Activated naive CD8-positive, alpha-beta T cell (primary cell): Measurements from ENCODE around the gene PRPF38B.

Experiments used
- H3K27ac Mint-ChIP-seq: one replicate; pipeline ENCODE4 v1.8.0; 2021; ENCODE audit warnings: mixed read lengths
- H3K27me3 Mint-ChIP-seq: one replicate; pipeline ENCODE4 v1.8.0; 2021; ENCODE audit warnings: mixed read lengths
- H3K36me3 Mint-ChIP-seq: one replicate; pipeline ENCODE4 v1.8.0; 2021; ENCODE audit warnings: mixed read lengths
- H3K4me1 Mint-ChIP-seq: one replicate; pipeline ENCODE4 v1.8.0; 2021; ENCODE audit warnings: low read depth, mixed read lengths
- H3K4me3 Mint-ChIP-seq: one replicate; pipeline ENCODE4 v1.8.0; 2021; ENCODE audit warnings: mild to moderate bottlenecking, mixed read lengths
- H3K9me3 Mint-ChIP-seq: one replicate; pipeline ENCODE4 v1.8.0; 2021; ENCODE audit warnings: low read depth, mixed read lengths

Gene PRPF38B

GRCh38 chr1:108691942-108692723 lies at the start of gene PRPF38B:
Gene PRPF38B (plus strand): TSS chr1:108692310. CDS start chr1:108692592, 282 bp downstream.
- Mint-ChIP-seq H3K36me3 (peaks cover 8% of the 10 kb centered on the region), H3K27ac (peak within 1 kb of the TSS; percentile 98), H3K27me3 (no peaks in the 10 kb centered on the region), H3K4me1 (peaks cover 42% of the 10 kb centered on the region), H3K9me3 (no peaks in the 10 kb centered on the region), H3K4me3 (peak within 1 kb of the TSS; percentile 99)

- Mint-ChIP-seq H3K4me3 (peak overlapping the region; percentile 4), H3K27ac (peak overlapping the region; percentile 98), H3K4me1 (peaks cover 76% of the 10 kb centered on the region), H3K36me3 (peaks cover 11% of the 10 kb centered on the region), H3K27me3 (no peaks in the 10 kb centered on the region), H3K9me3 (no peaks in the 10 kb centered on the region)
These were observed 48.4 kb upstream of the PRPF38B start for GRCh38 chr1:108643492-108644335.

GRCh38 chr1:108644984-108645383 lies 47.1 kb upstream of the PRPF38B start:
- H3K9me3 Mint-ChIP-seq, result no peaks in the 10 kb centered on the region
- H3K4me3 Mint-ChIP-seq, result peak overlapping the region; percentile 55
- peaks cover 70% of the 10 kb centered on the region for H3K4me1 Mint-ChIP-seq
- peak overlapping the region; percentile 98 for H3K27ac Mint-ChIP-seq
- H3K36me3 Mint-ChIP-seq, result peaks cover 14% of the 10 kb centered on the region
- H3K27me3 Mint-ChIP-seq, result no peaks in the 10 kb centered on the region

GRCh38 chr1:108645564-108646184 lies 46.4 kb upstream of the PRPF38B start:
- Mint-ChIP-seq H3K9me3 (no peaks in the 10 kb centered on the region), H3K27me3 (no peaks in the 10 kb centered on the region), H3K4me1 (peaks cover 64% of the 10 kb centered on the region), H3K36me3 (peaks cover 19% of the 10 kb centered on the region), H3K4me3 (peak overlapping the region; percentile 55), H3K27ac (peak overlapping the region; percentile 98)

- no peaks in the 10 kb centered on the region for H3K27me3 Mint-ChIP-seq
- H3K9me3 Mint-ChIP-seq, result no peaks in the 10 kb centered on the region
- H3K27ac Mint-ChIP-seq, result peak overlapping the region; percentile 98
- peaks cover 23% of the 10 kb centered on the region for H3K36me3 Mint-ChIP-seq
- peak overlapping the region; percentile 63 for H3K4me3 Mint-ChIP-seq
- H3K4me1 Mint-ChIP-seq, result peaks cover 64% of the 10 kb centered on the region
These were observed 45.9 kb upstream of the PRPF38B start for GRCh38 chr1:108646265-108646647.

GRCh38 chr1:108646648-108647269 lies 45.4 kb upstream of the PRPF38B start:
- peaks cover 25% of the 10 kb centered on the region for H3K36me3 Mint-ChIP-seq
- H3K4me1 Mint-ChIP-seq, result peaks cover 61% of the 10 kb centered on the region
- H3K4me3 Mint-ChIP-seq, result peak overlapping the region; percentile 63
- H3K27me3 Mint-ChIP-seq, result no peaks in the 10 kb centered on the region
- H3K9me3 Mint-ChIP-seq, result no peaks in the 10 kb centered on the region
- peak overlapping the region; percentile 98 for H3K27ac Mint-ChIP-seq

- Mint-ChIP-seq H3K27ac (peak overlapping the region; percentile 4), H3K27me3 (no peaks in the 10 kb centered on the region), H3K9me3 (peaks cover 3% of the 10 kb centered on the region), H3K4me1 (peaks cover 15% of the 10 kb centered on the region), H3K36me3 (peaks cover 26% of the 10 kb centered on the region), H3K4me3 (no peak overlapping the region)
These were observed 38.5 kb upstream of the PRPF38B start for GRCh38 chr1:108653431-108654105.

- Mint-ChIP-seq H3K27ac (peak overlapping the region; percentile 69), H3K4me1 (peaks cover 36% of the 10 kb centered on the region), H3K27me3 (no peaks in the 10 kb centered on the region), H3K4me3 (no peak overlapping the region), H3K36me3 (peaks cover 3% of the 10 kb centered on the region), H3K9me3 (peaks cover 3% of the 10 kb centered on the region)
These were observed 34.6 kb upstream of the PRPF38B start for GRCh38 chr1:108657356-108658080.

GRCh38 chr1:108661030-108661609 lies 31.0 kb upstream of the PRPF38B start, which contains the start of gene HENMT1:
Gene HENMT1 (minus strand): TSS chr1:108661093. CDS start chr1:108659884, 1,209 bp downstream.
- H3K27ac Mint-ChIP-seq, result peak within 1 kb of the TSS; percentile 95
- peaks cover 43% of the 10 kb centered on the region for H3K4me1 Mint-ChIP-seq
- peak within 1 kb of the TSS; percentile 86 for H3K4me3 Mint-ChIP-seq
- H3K9me3 Mint-ChIP-seq, result no peaks in the 10 kb centered on the region
- H3K36me3 Mint-ChIP-seq, result no peaks in the 10 kb centered on the region
- no peaks in the 10 kb centered on the region for H3K27me3 Mint-ChIP-seq

- no peaks in the 10 kb centered on the region for H3K27me3 Mint-ChIP-seq
- no peaks in the 10 kb centered on the region for H3K36me3 Mint-ChIP-seq
- peaks cover 34% of the 10 kb centered on the region for H3K4me1 Mint-ChIP-seq
- H3K9me3 Mint-ChIP-seq, result no peaks in the 10 kb centered on the region
- no peak overlapping the region for H3K27ac Mint-ChIP-seq
- H3K4me3 Mint-ChIP-seq, result peak overlapping the region; percentile 18
These were observed 29.0 kb upstream of the PRPF38B start for GRCh38 chr1:108663074-108663473.

- Mint-ChIP-seq H3K4me1 (peaks cover 36% of the 10 kb centered on the region), H3K4me3 (no peak overlapping the region), H3K27me3 (no peaks in the 10 kb centered on the region), H3K27ac (no peak overlapping the region), H3K9me3 (no peaks in the 10 kb centered on the region), H3K36me3 (no peaks in the 10 kb centered on the region)
These were observed 27.6 kb upstream of the PRPF38B start for GRCh38 chr1:108664481-108664880.

- Mint-ChIP-seq H3K4me3 (no peak overlapping the region), H3K27me3 (no peaks in the 10 kb centered on the region), H3K27ac (no peak overlapping the region), H3K4me1 (peaks cover 37% of the 10 kb centered on the region), H3K36me3 (no peaks in the 10 kb centered on the region), H3K9me3 (no peaks in the 10 kb centered on the region)
These were observed 27.0 kb upstream of the PRPF38B start for GRCh38 chr1:108665067-108665466.

- Mint-ChIP-seq H3K27ac (no peak overlapping the region), H3K9me3 (no peaks in the 10 kb centered on the region), H3K4me1 (peaks cover 34% of the 10 kb centered on the region), H3K4me3 (no peak overlapping the region), H3K36me3 (no peaks in the 10 kb centered on the region), H3K27me3 (no peaks in the 10 kb centered on the region)
These were observed 26.3 kb upstream of the PRPF38B start for GRCh38 chr1:108665771-108666170.
